ENCODE results near the gene DCP2.

DCP2 gene

GRCh38 chr5:113067635-113068344 lies 91.2 kb downstream of the DCP2 start:
- no peak for DNase-seq (ENCODE audit: low read depth)

DNA sequence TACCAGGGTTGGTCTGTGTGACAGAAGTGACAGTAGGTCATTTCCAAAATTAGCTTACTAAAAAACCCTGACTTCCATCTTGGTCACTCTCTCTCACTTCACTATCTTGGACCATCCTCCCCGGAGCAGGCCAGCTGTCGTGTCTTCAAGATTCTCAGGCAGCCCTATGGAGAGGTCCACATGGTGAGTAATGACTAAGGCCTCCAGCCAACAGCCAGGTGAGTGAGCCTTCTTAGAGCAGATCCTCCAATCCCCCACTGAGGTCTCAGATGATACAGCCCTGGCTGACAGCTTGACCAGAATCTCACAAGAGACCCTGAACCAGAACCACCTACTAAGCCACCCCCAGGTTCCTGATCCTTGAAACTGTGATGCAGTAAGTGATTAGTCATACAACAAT lies 92.0 kb downstream of the DCP2 start:
- DNase-seq (ENCODE audit: low read depth): no peak
